ENCODE measurements around the gene HBP1. TPM values are rescaled to one million over a fixed set of nuclear protein-coding genes. Genes with fewer than 3 reads are reported as not detected.
"Not testable (repeated sequence)": the region's sequence is repeated elsewhere in the genome, so short reads cannot be mapped to it uniquely, and the experiment has no call there.

Gene HBP1
- total RNA-seq, 1 donor from 2014 or later, result 111 TPM

GRCh38 chr7:107155726-107156125 lies 13.1 kb upstream of the HBP1 start:
- DNase-seq (ENCODE audit: low read depth, low spot score), result not testable (repeated sequence)

- DNase-seq (ENCODE audit: low read depth, low spot score), result no peak
These were observed 11.7 kb upstream of the HBP1 start for GRCh38 chr7:107157091-107157490.

GRCh38 chr7:107158028-107158427 lies 10.8 kb upstream of the HBP1 start:
- no peak for DNase-seq (ENCODE audit: low read depth, low spot score)

- DNase-seq (ENCODE audit: low read depth, low spot score), result no peak
These were observed 8.4 kb upstream of the HBP1 start for GRCh38 chr7:107160389-107160788.

GRCh38 chr7:107161415-107161814 lies 7.4 kb upstream of the HBP1 start:
- DNase-seq (ENCODE audit: low read depth, low spot score), result no peak

GRCh38 chr7:107162475-107162874 lies 6.3 kb upstream of the HBP1 start:
- no peak for DNase-seq (ENCODE audit: low read depth, low spot score)

- DNase-seq (ENCODE audit: low read depth, low spot score), result no peak
These were observed 4.7 kb upstream of the HBP1 start for GRCh38 chr7:107164092-107164491.

- DNase-seq (ENCODE audit: low read depth, low spot score), result no peak
These were observed 3.5 kb upstream of the HBP1 start for GRCh38 chr7:107165341-107165740.

GRCh38 chr7:107166736-107167426 lies 1.9 kb upstream of the HBP1 start:
- no peak for DNase-seq (ENCODE audit: low read depth, low spot score)

- DNase-seq (ENCODE audit: low read depth, low spot score), result peak; percentile 76
These were observed 1.1 kb upstream of the HBP1 start for GRCh38 chr7:107167483-107168232.

- DNase-seq (ENCODE audit: low read depth, low spot score), result peak; percentile 88
These were observed 582 bp downstream of the HBP1 start for GRCh38 chr7:107169120-107170050.

GRCh38 chr7:107170051-107170915 lies 1.5 kb downstream of the HBP1 start:
- DNase-seq (ENCODE audit: low read depth, low spot score), result no peak

- DNase-seq (ENCODE audit: low read depth, low spot score), result no peak
These were observed 2.7 kb downstream of the HBP1 start for GRCh38 chr7:107171496-107171895.

- DNase-seq (ENCODE audit: low read depth, low spot score), result no peak
These were observed 3.7 kb downstream of the HBP1 start for GRCh38 chr7:107172276-107173032.

GRCh38 chr7:107173191-107173590 lies 4.4 kb downstream of the HBP1 start:
- DNase-seq (ENCODE audit: low read depth, low spot score), result no peak

GRCh38 chr7:107173691-107174406 lies 5.0 kb downstream of the HBP1 start:
- no peak for DNase-seq (ENCODE audit: low read depth, low spot score)

- DNase-seq (ENCODE audit: low read depth, low spot score), result no peak
These were observed 10.7 kb downstream of the HBP1 start for GRCh38 chr7:107179326-107180164.

GRCh38 chr7:107180378-107180777 lies 11.6 kb downstream of the HBP1 start:
- DNase-seq (ENCODE audit: low read depth, low spot score), result peak; percentile 49

GRCh38 chr7:107181172-107181571 lies 12.4 kb downstream of the HBP1 start:
- no peak for DNase-seq (ENCODE audit: low read depth, low spot score)
